ENCODE measurements around the gene ATP2C2.
A peak's percentile ranks its signal among the peaks of the same experiment; 100 is the strongest.

ATP2C2 gene

DNA sequence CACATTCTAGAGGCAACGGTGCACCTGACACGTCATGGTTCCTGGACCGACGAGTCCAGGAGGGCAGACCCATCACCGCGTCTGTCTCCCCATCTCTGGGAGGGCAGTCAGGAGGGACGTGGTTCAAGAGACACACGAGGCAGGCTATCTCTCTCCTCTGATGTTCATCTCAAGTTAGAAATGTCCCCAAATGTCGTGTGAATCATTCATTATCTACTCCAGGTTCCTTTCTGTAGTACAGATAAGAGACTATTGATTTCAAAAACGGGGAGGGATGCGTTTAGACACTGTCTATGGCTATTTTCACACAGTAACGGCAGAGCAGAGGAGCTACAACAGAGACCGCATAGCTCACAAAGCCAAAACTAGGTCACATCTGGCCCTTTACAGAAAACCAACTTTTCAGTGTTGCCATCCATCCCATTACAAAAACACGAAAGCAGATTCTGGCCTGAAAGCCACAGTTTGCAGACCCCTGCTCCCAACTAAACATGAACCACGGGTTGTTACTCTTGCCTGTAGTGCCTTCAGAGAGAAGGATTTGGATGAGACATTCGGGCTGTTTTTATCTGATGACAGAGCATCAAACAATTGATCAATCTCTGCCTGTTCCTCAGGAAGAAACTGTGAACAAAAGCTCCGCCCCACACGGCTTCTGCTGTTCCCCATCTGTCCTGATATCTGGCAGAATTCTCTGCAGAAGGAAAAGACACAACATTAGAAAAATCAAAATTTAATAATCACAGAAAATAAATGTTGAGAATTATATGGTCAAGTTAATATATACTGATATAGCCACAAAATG is 129.3 kb downstream of the ATP2C2 start:
- DNase-seq (ENCODE audit: low read depth): no peak
- TF ChIP-seq, protein P1, sequence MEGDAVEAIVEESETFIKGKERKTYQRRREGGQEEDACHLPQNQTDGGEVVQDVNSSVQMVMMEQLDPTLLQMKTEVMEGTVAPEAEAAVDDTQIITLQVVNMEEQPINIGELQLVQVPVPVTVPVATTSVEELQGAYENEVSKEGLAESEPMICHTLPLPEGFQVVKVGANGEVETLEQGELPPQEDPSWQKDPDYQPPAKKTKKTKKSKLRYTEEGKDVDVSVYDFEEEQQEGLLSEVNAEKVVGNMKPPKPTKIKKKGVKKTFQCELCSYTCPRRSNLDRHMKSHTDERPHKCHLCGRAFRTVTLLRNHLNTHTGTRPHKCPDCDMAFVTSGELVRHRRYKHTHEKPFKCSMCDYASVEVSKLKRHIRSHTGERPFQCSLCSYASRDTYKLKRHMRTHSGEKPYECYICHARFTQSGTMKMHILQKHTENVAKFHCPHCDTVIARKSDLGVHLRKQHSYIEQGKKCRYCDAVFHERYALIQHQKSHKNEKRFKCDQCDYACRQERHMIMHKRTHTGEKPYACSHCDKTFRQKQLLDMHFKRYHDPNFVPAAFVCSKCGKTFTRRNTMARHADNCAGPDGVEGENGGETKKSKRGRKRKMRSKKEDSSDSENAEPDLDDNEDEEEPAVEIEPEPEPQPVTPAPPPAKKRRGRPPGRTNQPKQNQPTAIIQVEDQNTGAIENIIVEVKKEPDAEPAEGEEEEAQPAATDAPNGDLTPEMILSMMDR (conservative IDR thresholded peaks at IDR 0.05; ENCODE audit: low read length): no peak
- no peak overlapping the region for H3K4me3 ChIP-seq (ENCODE audit: low read length)

DNA sequence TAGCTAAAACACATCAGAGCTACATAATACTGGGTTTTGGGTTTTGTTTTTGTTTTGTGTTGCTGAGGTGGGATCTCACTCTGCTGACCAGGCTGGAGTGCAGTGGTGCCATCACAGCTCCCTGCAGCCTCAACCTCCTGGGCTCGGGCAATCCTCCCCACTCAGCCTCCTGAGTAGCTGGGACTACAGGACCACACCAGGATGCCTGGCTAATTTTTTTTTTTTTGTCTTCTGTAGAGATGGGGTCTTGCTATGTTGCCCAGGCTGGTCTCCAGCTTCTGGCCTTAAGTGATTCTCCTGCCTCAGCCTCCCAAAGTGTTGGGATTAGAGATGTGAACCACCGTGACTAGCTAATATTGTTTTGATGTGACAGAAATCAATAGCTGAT is 129.9 kb downstream of the ATP2C2 start:
- TF ChIP-seq, protein P1 (conservative IDR thresholded peaks at IDR 0.05; ENCODE audit: low read length): no peak
- DNase-seq (ENCODE audit: low read depth): no peak
- no peak overlapping the region for H3K4me3 ChIP-seq (ENCODE audit: low read length)

DNA sequence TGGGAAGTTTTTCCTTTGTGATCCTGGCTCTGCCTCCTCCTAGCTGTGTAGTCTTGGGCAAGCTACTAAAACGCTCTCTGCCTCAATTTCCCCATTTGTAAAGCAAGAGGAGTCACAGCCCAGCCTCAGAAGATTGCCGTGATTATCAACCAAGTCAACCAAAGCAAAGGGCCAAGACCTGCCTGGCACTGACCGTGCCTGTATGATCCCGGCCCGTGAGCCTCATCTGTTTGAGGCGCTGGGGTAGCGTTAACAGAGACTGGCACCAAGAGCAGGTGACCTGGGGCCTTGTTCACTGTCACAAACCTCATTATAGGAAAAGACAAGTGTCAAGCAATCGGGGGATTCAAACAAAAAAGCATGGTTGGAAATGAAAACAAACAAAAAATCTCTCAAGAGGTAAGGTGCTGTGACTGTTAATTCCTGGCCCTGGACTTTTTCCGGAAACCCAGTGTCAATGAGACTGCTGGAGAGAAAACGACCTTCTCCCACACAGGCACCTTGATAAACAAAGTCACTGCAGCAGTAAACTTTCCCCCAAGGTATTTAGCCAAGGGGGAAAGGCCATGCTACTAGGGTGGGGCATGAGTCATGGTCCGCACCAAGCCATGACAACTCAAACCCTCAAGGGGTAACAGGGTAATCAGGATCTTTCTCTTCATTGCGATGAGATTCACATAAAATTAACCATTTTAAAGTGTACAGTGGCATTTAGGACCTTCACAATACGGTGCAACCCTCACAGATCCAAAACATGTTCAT is 130.7 kb downstream of the ATP2C2 start:
- TF ChIP-seq, protein P1 (conservative IDR thresholded peaks at IDR 0.05; ENCODE audit: low read length): no peak
- no peak for DNase-seq (ENCODE audit: low read depth)
- H3K4me3 ChIP-seq (ENCODE audit: low read length): no peak overlapping the region

GRCh38 chr16:84499638-84500037 is 131.3 kb downstream of the ATP2C2 start:
- TF ChIP-seq, protein P1 (conservative IDR thresholded peaks at IDR 0.05; ENCODE audit: low read length): no peak
- no peak for DNase-seq (ENCODE audit: low read depth)
- no peak overlapping the region for H3K4me3 ChIP-seq (ENCODE audit: low read length)

GRCh38 chr16:84500531-84500930 is 132.2 kb downstream of the ATP2C2 start:
- no peak for DNase-seq (ENCODE audit: low read depth)
- H3K4me3 ChIP-seq (ENCODE audit: low read length): no peak overlapping the region
- TF ChIP-seq, protein P1 (conservative IDR thresholded peaks at IDR 0.05; ENCODE audit: low read length): no peak

- DNase-seq (ENCODE audit: low read depth): peak; percentile 50
- TF ChIP-seq, protein P1 (conservative IDR thresholded peaks at IDR 0.05; ENCODE audit: low read length): no peak
- no peak overlapping the region for H3K4me3 ChIP-seq (ENCODE audit: low read length)
Measured at GRCh38 chr16:84501077-84501735, 132.9 kb downstream of the ATP2C2 start.
